Posterior vena cava (tissue), 2 donors: Measurements from ENCODE around the gene SUOX. TPM values are rescaled to one million over a fixed set of nuclear protein-coding genes. Genes with fewer than 3 reads are reported as not detected.
"Not testable (repeated sequence)": the region's sequence is repeated elsewhere in the genome, so short reads cannot be mapped to it uniquely, and the experiment has no call there.

Experiments
- DNase-seq: peaks from one replicate; pipeline ENCODE4 v3.0.0-alpha.2; 2020; ENCODE audit warnings: low spot score
- intact Hi-C, 2 donors: fragments of 100-400 bp; cut with DNase I; formaldehyde crosslinking; loops; one replicate each; pipeline versions ENCODE4 v1.14.1 to v1.14.2; 2022 to 2023
- total RNA-seq, 2 donors: library from RNA; stranded (reverse); fragmentation: NEBNext Ultra II Directional; extraction: Animal tissue kit (Norgen Biotek cat#: 25700); gene quantifications; one replicate each; pipeline ENCODE4 v1.2.1, GENCODE V29; 2021
- donor health status: DM: yes; HTN: yes; CAD: no.
- donor health status: DM: yes; HTN: yes; CAD: no.

SUOX gene
- total RNA-seq, 2 donors from 2014 or later: 15.0 to 15.9 TPM

- intact Hi-C loops: no loop called here
- no peak for DNase-seq
These were observed 18.0 kb upstream of the SUOX start for GRCh38 chr12:55979069-55979468.

GRCh38 chr12:55981882-55982281 lies 15.2 kb upstream of the SUOX start:
- intact Hi-C loops: loop anchor here in 1 of 2 donors (10.0 kb wide), 1 partner anchor 53 kb away; no protein-coding TSS in a partner anchor
- not testable (repeated sequence) for DNase-seq

- intact Hi-C loops: loop anchor here in 1 of 2 donors (10.0 kb wide), 1 partner anchor 52 kb away; no protein-coding TSS in a partner anchor
- DNase-seq: no peak
These were observed 14.6 kb upstream of the SUOX start for GRCh38 chr12:55982319-55982936.

GRCh38 chr12:55983232-55983842 lies 13.7 kb upstream of the SUOX start:
- no peak for DNase-seq
- intact Hi-C loops: loop anchor here in 1 of 2 donors (10.0 kb wide), 1 partner anchor 51 kb away; no protein-coding TSS in a partner anchor

GRCh38 chr12:55984861-55985260 lies 12.2 kb upstream of the SUOX start:
- no peak for DNase-seq
- intact Hi-C loops: loop anchor here in 1 of 2 donors (10.0 kb wide), 1 partner anchor 50 kb away; no protein-coding TSS in a partner anchor

- DNase-seq: no peak
- intact Hi-C loops: loop anchor here in 1 of 2 donors (10.0 kb wide), 1 partner anchor 49 kb away; no protein-coding TSS in a partner anchor
These were observed 11.7 kb upstream of the SUOX start for GRCh38 chr12:55985341-55985740.

- intact Hi-C loops: loop anchor here in 1 of 2 donors (10.0 kb wide), 1 partner anchor 49 kb away; no protein-coding TSS in a partner anchor
- DNase-seq: not testable (repeated sequence)
These were observed 11.1 kb upstream of the SUOX start for GRCh38 chr12:55985976-55986375.

GRCh38 chr12:55991110-55991509 lies 6.0 kb upstream of the SUOX start:
- intact Hi-C loops: no loop called here
- no peak for DNase-seq

- no peak for DNase-seq
- intact Hi-C loops: no loop called here
These were observed 3.7 kb upstream of the SUOX start for GRCh38 chr12:55993230-55993853.

- no peak for DNase-seq
- intact Hi-C loops: loop anchor here (2.0 to 5.0 kb wide), 2 partner anchors 42 to 71 kb away; no protein-coding TSS in a partner anchor
These were observed 1.7 kb upstream of the SUOX start for GRCh38 chr12:55995366-55995765.

GRCh38 chr12:55996201-55996714 lies 818 bp upstream of the SUOX start:
- intact Hi-C loops: loop anchor here in 1 of 2 donors (5.0 kb wide), 1 partner anchor 41 kb away; no protein-coding TSS in a partner anchor
- no peak for DNase-seq

GRCh38 chr12:55997535-55997859 lies 421 bp downstream of the SUOX start:
- intact Hi-C loops: loop anchor here in 1 of 2 donors (5.0 kb wide), 1 partner anchor 40 kb away; no protein-coding TSS in a partner anchor
- no peak for DNase-seq

GRCh38 chr12:55999522-55999921 lies 2.4 kb downstream of the SUOX start:
- intact Hi-C loops: loop anchor here in 1 of 2 donors (5.0 kb wide), 1 partner anchor 38 kb away; no protein-coding TSS in a partner anchor
- DNase-seq: not testable (repeated sequence)

- not testable (repeated sequence) for DNase-seq
- intact Hi-C loops: loop anchor here in 1 of 2 donors (5.0 kb wide), 1 partner anchor 37 kb away; no protein-coding TSS in a partner anchor
These were observed 3.0 kb downstream of the SUOX start for GRCh38 chr12:55999999-56000540.

GRCh38 chr12:56001487-56002100 lies 4.5 kb downstream of the SUOX start:
- no peak for DNase-seq
- intact Hi-C loops: no loop called here

GRCh38 chr12:56003376-56003775 lies 6.3 kb downstream of the SUOX start:
- intact Hi-C loops, DNase-seq: not testable (repeated sequence)

GRCh38 chr12:56004211-56004610 lies 7.1 kb downstream of the SUOX start:
- intact Hi-C loops: no loop called here

GRCh38 chr12:56007564-56008559 lies 10.8 kb downstream of the SUOX start:
- no peak for DNase-seq
- intact Hi-C loops: no loop called here

More at GRCh38 chr12:56004211-56004610, 7.1 kb downstream of the SUOX start:
- DNase-seq: no peak
